ENCODE results near the gene STARD3.

The STARD3 gene

DNA sequence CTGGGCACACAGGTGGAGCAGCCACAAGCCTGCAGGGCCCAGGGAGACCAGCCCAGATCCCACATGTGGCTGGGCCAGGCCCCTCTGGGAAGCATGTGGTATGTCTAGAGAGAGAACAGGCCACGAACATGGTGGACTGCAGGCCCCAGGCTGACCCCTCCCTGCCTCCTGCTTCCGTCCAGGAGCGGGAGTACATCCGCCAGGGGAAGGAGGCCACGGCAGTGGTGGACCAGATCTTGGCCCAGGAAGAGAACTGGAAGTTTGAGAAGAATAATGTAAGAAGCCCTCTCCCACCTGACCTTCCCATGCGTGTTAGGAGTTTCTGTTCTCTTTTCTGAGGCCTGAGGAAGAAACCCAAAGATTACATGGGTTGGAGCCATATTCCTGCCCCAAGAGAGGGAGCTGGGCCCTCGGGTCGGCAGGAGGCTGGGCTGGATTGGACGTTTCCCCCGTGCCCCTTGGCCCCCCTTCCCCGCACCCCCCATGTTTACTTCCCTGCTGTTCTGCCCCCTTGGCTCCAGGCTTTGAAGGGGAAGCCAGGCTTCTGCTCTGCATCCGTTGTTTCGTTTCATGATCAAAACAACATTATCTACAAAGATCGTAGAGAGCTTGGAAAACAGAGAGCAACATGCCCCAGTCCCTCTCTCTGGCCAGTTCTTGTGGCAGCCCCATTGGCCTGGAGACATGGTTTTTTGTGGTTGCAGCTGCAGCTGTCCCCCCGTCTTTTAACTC lies 22.5 kb downstream of the STARD3 start:
- Histone ChIP-seq H2BK12ac (ENCODE audit: low read length) (no peak overlapping the region), H2AFZ (ENCODE audit: low read length) (no peak overlapping the region), H3K4ac (ENCODE audit: low read length) (no peak overlapping the region), H2BK5ac (ENCODE audit: low read length) (no peak overlapping the region), H3K9me3 (replicated peaks in 1 of 2; ENCODE audit: control insufficient read depth in 2 of 2, insufficient read depth in 1 of 2, low read depth in 1 of 2, low read length in 2 of 2) (no peaks in the 10 kb centered on the region), H3K27ac (replicated peaks; ENCODE audit: low read length) (no peak overlapping the region), H3K9ac (ENCODE audit: low read depth, low read length, poor library complexity) (no peak overlapping the region), H3K14ac (ENCODE audit: low read length) (no peak overlapping the region), H3K79me1 (ENCODE audit: low read depth, low read length) (peaks cover 11% of the 10 kb centered on the region), H3K4me1 (ENCODE audit: control insufficient read depth in 2 of 2, insufficient read depth in 1 of 2, low read depth in 1 of 2, low read length in 2 of 2) (peaks cover 0 to 21% of the 10 kb centered on the region in 2 donors), H3K4me2 (ENCODE audit: insufficient read depth, low read length, poor library complexity, severe bottlenecking) (no peak overlapping the region), H3K27me3 (ENCODE audit: control insufficient read depth in 3 of 3, insufficient read depth in 3 of 3, low read depth in 1 of 3, low read length in 3 of 3) (no peaks in the 10 kb centered on the region), H3K36me3 (replicated peaks in 1 of 2; ENCODE audit: control insufficient read depth in 2 of 2, insufficient read depth in 2 of 2, low read length in 2 of 2) (peaks cover 37 to 72% of the 10 kb centered on the region in 2 donors), H2BK15ac (ENCODE audit: low read length) (no peak overlapping the region), H3K23ac (ENCODE audit: low read depth, low read length, poor library complexity) (no peak overlapping the region), H2AK5ac (ENCODE audit: low read depth, low read length) (no peak overlapping the region), H2BK120ac (ENCODE audit: low read depth, low read length) (no peak overlapping the region), H4K8ac (ENCODE audit: low read depth, low read length) (no peak overlapping the region), H4K91ac (ENCODE audit: low read depth, low read length, poor library complexity) (no peak overlapping the region), H3K4me3 (ENCODE audit: low read length in 2 of 2) (no peak overlapping the region), H3K18ac (ENCODE audit: low read length) (no peak overlapping the region)
- no CpG with 5 or more reads among the region's 15 CpGs for WGBS, 2 donors (ENCODE audit: extremely low coverage in 2 of 2, insufficient read length in 2 of 2, insufficient replicate concordance in 1 of 2)
- no peak for DNase-seq (ENCODE audit: low spot score)

DNA sequence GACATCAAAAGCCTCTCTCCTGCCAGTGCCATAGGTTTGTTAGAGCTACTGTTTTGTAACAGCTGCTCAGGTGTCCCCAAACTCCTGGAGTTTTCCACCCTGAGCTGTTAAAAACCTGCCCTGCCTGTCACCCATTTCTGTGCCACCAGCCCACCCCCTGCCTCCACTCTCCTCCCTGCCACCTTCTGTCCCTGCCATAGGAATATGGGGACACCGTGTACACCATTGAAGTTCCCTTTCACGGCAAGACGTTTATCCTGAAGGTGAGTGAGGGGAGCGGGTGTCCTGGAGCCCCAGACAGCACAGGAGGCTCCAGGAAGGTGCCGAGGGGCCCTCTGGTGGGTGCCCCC lies 23.0 kb downstream of the STARD3 start:
- Histone ChIP-seq H2AFZ (ENCODE audit: low read length) (no peak overlapping the region), H2BK120ac (ENCODE audit: low read depth, low read length) (no peak overlapping the region), H4K8ac (ENCODE audit: low read depth, low read length) (no peak overlapping the region), H2AK5ac (ENCODE audit: low read depth, low read length) (no peak overlapping the region), H3K79me1 (ENCODE audit: low read depth, low read length) (peaks cover 11% of the 10 kb centered on the region), H3K9me3 (replicated peaks in 1 of 2; ENCODE audit: control insufficient read depth in 2 of 2, insufficient read depth in 1 of 2, low read depth in 1 of 2, low read length in 2 of 2) (no peaks in the 10 kb centered on the region), H3K18ac (ENCODE audit: low read length) (no peak overlapping the region), H4K91ac (ENCODE audit: low read depth, low read length, poor library complexity) (no peak overlapping the region), H3K14ac (ENCODE audit: low read length) (no peak overlapping the region), H3K9ac (ENCODE audit: low read depth, low read length, poor library complexity) (peak overlapping the region; percentile 70), H3K36me3 (replicated peaks in 1 of 2; ENCODE audit: control insufficient read depth in 2 of 2, insufficient read depth in 2 of 2, low read length in 2 of 2) (peaks cover 37 to 67% of the 10 kb centered on the region in 2 donors), H3K4me3 (ENCODE audit: low read length in 2 of 2) (no peak overlapping the region), H3K27me3 (ENCODE audit: control insufficient read depth in 3 of 3, insufficient read depth in 3 of 3, low read depth in 1 of 3, low read length in 3 of 3) (no peaks in the 10 kb centered on the region), H3K4ac (ENCODE audit: low read length) (no peak overlapping the region), H2BK15ac (ENCODE audit: low read length) (no peak overlapping the region), H3K23ac (ENCODE audit: low read depth, low read length, poor library complexity) (peak overlapping the region; percentile 34), H3K27ac (replicated peaks; ENCODE audit: low read length) (no peak overlapping the region), H2BK12ac (ENCODE audit: low read length) (no peak overlapping the region), H3K4me2 (ENCODE audit: insufficient read depth, low read length, poor library complexity, severe bottlenecking) (no peak overlapping the region), H3K4me1 (ENCODE audit: control insufficient read depth in 2 of 2, insufficient read depth in 1 of 2, low read depth in 1 of 2, low read length in 2 of 2) (peaks cover 0 to 17% of the 10 kb centered on the region in 2 donors), H2BK5ac (ENCODE audit: low read length) (no peak overlapping the region)
- WGBS, 2 donors (ENCODE audit: extremely low coverage in 2 of 2, insufficient read length in 2 of 2, insufficient replicate concordance in 1 of 2): no CpG with 5 or more reads among the region's 5 CpGs
- no peak for DNase-seq (ENCODE audit: low spot score)

DNA sequence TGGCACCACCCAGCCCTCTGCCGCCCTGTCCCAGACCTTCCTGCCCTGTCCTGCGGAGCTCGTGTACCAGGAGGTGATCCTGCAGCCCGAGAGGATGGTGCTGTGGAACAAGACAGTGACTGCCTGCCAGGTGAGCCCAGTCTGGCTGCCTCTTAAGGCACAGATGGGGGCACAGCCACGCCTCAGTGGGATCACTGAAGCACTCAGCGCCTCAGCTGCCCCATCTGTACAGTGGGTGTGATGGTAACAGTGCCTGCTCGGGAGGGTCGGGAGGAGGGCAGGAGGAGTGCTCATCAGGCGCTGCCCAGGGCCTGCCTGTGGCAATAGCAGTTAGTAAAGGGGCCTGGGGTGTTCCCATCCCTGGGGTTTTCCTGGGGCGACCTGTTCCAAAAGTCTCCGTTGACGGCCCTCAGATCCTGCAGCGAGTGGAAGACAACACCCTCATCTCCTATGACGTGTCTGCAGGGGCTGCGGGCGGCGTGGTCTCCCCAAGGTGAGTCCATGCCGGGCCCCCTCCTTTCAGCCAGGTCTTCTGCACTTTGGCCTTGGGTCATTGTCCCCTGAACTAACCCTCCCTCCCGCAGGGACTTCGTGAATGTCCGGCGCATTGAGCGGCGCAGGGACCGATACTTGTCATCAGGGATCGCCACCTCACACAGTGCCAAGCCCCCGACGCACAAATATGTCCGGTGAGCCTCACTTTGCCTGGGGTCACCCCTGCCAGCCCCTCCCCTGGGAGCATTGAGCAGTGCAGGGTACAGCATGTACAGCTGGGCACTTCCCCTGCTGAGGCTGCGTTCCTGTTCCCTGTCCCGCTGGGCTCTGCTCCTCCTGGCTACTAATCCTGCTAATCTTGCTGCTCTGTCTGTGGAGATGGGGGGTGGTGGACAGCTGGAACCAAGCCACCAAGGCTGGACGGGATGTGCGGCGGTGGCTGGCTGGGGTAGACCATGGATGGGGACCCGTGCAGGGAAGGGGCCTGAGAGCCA lies 23.7 kb downstream of the STARD3 start:
- peaks cover 37 to 62% of the 10 kb centered on the region in 2 donors for H3K36me3 ChIP-seq (replicated peaks in 1 of 2; ENCODE audit: control insufficient read depth in 2 of 2, insufficient read depth in 2 of 2, low read length in 2 of 2)
- H3K18ac ChIP-seq (ENCODE audit: low read length): peak overlapping the region; percentile 35
- H3K14ac ChIP-seq (ENCODE audit: low read length): no peak overlapping the region
- no peak overlapping the region for H3K4me3 ChIP-seq (ENCODE audit: low read length in 2 of 2)
- no peak overlapping the region for H2AK5ac ChIP-seq (ENCODE audit: low read depth, low read length)
- H3K9ac ChIP-seq (ENCODE audit: low read depth, low read length, poor library complexity): peak overlapping the region; percentile 70
- no peak overlapping the region for H3K27ac ChIP-seq (replicated peaks; ENCODE audit: low read length)
- H3K4me2 ChIP-seq (ENCODE audit: insufficient read depth, low read length, poor library complexity, severe bottlenecking): no peak overlapping the region
- peak overlapping the region; percentile 34 for H3K23ac ChIP-seq (ENCODE audit: low read depth, low read length, poor library complexity)
- no peak overlapping the region for H4K8ac ChIP-seq (ENCODE audit: low read depth, low read length)
- H3K4ac ChIP-seq (ENCODE audit: low read length): no peak overlapping the region
- H2BK5ac ChIP-seq (ENCODE audit: low read length): peak overlapping the region; percentile 5
- H3K9me3 ChIP-seq (replicated peaks in 1 of 2; ENCODE audit: control insufficient read depth in 2 of 2, insufficient read depth in 1 of 2, low read depth in 1 of 2, low read length in 2 of 2): no peaks in the 10 kb centered on the region
- H4K91ac ChIP-seq (ENCODE audit: low read depth, low read length, poor library complexity): no peak overlapping the region
- H2AFZ ChIP-seq (ENCODE audit: low read length): no peak overlapping the region
- H3K27me3 ChIP-seq (ENCODE audit: control insufficient read depth in 3 of 3, insufficient read depth in 3 of 3, low read depth in 1 of 3, low read length in 3 of 3): peaks cover 0 to under 1% (median 0%) of the 10 kb centered on the region in 3 experiments
- no peak overlapping the region for H2BK120ac ChIP-seq (ENCODE audit: low read depth, low read length)
- peaks cover 11% of the 10 kb centered on the region for H3K79me1 ChIP-seq (ENCODE audit: low read depth, low read length)
- H2BK12ac ChIP-seq (ENCODE audit: low read length): peak overlapping the region; percentile 16
- H3K4me1 ChIP-seq (ENCODE audit: control insufficient read depth in 2 of 2, insufficient read depth in 1 of 2, low read depth in 1 of 2, low read length in 2 of 2): peaks cover 0 to 17% of the 10 kb centered on the region in 2 donors
- no CpG with 5 or more reads among the region's 35 CpGs for WGBS, 2 donors (ENCODE audit: extremely low coverage in 2 of 2, insufficient read length in 2 of 2, insufficient replicate concordance in 1 of 2)
- H2BK15ac ChIP-seq (ENCODE audit: low read length): peak overlapping the region; percentile 24
- DNase-seq (ENCODE audit: low spot score): no peak

Data from neuronal stem cell (in vitro differentiated cells).